GM21367 (cell line): Measurements from ENCODE around the gene ARID1B.
"Not testable (repeated sequence)": the region's sequence is repeated elsewhere in the genome, so short reads cannot be mapped to it uniquely, and the experiment has no call there.

Experiments used
- ATAC-seq: cut with Tn5 transposase; IDR thresholded peaks from one replicate; pipeline ENCODE4 v1.9.1; 2021; ENCODE audit not compliant: unreplicated experiment

ARID1B gene

DNA sequence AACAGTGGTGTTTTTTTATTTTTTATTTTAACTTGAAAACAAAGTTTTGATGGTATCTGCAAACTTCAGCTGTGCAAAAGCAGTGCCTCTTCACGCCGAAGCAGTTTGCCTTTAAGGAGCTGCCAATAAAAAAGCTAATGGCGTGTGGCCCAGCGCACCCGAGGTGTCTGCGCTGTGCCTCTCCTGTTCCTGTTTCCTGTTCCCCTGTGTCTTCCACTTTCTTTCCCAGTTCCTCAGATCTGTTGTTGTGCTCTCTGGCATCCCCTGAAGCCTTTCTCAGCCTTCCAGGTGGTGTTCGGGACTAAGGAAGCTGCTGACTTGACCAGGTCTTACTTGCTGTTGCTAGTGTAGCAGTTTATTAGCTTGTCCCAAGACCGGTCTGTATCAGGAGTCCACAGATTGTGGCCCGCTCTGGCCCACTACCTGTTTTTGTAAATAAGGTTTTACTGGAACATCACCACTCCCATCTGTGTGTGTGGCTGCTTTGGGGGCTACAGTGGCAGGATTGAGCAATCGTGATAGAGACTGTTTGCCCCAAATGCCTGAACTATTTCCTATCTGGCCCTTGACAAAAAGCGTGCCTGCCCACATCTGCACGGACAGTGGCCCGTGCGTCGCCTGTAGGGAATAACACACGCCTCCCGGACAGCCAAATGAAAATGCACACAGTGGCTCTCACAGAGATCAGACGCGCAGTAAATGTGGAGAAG is 367.8 kb downstream of the ARID1B start:
- ATAC-seq, result no peak

DNA sequence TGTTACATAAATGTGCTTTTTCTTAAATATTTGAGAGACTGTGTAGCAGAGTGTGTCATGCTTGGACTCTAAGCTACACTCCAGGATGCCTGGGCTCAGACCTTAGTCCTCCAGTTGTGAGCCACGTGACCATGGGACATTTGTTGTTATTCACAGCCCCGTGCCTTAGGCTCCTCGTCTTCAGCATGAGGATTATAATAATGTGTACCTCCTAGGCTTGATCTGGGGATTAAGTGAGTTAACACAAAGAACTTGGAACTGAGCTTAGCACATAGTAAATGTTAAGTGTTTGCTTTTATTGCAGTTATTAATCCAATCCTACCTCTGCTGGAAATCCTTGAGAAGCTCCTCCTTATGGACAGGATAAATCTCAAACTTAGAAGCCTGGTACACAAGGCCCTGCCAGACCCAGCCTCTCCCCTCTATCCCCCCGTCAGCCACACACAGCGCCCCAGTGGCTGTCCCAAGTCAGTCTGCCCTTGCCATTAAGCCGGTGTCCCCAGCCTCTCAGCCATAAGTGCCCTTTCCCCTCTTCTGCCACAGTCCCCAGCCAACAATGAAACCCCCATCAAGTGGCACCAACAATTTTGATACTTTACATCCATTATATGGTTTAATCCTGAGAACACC is 368.6 kb downstream of the ARID1B start:
- ATAC-seq, result no peak

DNA sequence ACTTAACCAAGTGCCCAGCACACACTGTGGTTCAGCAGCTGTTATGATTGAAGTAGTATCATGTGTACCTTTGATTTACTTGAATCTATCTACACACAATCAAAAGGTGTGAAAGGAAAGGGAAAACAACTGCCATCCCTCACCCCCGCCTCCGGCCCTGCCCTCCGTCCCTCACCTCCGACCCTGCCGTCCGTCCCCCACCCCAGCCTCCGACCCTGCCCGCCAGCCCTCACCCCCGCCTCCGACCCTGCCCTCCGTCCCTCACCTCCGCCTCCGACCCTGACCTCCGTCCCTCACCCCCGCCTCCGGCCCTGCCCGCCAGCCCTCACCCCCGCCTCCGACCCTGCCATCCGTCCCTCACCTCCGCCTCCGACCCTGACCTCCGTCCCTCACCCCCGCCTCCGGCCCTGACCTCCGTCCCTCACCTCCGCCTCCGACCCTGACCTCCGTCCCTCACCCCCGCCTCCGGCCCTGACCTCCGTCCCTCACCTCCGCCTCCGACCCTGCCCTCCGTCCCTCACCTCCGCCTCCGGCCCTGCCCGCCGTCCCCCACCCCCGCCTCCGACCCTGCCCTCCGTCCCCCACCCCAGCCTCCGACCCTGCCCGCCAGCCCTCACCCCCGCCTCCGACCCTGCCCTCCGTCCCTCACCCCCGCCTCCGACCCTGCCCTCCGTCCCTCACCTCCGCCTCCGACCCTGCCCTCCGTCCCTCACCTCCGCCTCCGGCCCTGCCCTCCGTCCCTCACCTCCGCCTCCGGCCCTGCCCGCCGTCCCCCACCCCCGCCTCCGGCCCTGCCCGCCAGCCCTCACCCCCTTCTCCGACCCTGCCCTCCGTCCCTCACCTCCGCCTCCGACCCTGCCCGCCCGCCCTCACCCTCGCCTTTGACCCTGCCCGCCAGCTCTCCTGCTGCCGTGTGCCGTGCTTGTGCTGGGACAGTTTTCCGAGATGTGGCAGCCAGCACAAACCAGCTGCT is 370.2 kb downstream of the ARID1B start:
- ATAC-seq, result not testable (repeated sequence)

DNA sequence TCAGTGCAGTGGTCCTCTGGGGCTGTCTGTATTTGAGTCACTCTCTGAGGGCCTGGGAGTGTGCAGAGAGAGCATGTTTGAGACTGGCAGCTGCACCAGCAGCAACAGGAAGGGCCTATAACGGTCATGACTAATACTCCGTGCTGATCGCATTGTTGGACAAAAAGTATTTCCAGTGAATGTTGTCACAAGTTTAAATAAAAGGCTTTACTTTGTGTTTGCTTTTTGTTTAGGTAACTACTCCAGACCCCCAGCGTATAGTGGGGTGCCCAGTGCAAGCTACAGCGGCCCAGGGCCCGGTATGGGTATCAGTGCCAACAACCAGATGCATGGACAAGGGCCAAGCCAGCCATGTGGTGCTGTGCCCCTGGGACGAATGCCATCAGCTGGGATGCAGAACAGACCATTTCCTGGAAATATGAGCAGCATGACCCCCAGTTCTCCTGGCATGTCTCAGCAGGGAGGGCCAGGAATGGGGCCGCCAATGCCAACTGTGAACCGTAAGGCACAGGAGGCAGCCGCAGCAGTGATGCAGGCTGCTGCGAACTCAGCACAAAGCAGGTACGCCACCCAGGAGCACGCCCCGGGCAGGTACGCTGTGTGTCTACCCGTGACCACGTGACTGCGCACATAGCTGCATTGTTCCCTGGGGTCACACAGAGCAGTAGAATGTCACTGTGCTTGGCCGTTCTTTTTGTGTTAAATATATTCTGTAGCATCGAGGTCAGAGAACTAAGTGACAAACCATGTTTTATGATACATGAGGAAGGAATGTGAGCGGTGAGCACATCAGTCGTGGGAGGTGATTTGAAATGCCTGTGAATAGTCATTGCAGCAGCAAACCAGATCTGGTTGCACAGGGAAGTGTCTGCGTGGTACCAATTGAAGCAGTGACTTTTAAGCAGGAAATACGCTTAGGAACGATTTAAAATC is 371.5 kb downstream of the ARID1B start:
- no peak for ATAC-seq

DNA sequence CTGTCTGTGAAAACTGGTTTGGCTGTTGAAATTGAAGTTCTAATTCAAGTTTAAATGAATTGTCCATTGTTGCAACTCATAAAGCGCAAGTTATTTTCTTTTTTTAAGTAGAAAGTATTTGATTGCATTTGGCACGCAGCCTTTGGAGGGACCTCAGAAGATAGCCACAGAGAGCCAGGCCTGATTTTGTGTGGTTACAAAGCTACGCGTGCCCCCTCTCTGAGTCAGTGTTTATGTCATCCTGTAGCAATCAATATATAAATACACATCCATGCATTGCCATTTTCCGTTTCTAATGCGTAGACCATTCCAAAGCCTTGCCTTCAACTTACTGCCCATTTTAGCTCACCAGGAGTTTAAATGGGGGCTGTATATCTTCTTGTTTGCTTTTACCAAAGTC is 372.9 kb downstream of the ARID1B start:
- no peak for ATAC-seq

DNA sequence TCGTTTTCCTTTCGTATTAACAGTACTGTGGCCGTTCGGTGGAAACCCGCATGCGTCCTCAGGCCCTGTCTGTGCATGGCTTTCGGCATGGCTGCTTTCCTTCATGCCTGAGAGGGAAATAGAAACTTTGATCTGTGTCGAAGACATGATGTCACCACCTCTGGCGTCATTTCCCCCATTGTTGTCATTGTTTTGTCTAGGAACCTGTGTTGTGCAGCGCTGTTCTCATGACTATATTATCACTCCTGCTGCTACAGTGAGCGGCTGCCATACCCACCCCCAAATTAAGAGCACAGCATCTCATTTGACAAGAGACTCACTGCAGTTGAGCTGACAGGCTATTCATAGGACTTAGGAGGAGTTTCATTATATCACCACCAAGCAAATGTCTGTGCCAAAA is 373.9 kb downstream of the ARID1B start:
- no peak for ATAC-seq

DNA sequence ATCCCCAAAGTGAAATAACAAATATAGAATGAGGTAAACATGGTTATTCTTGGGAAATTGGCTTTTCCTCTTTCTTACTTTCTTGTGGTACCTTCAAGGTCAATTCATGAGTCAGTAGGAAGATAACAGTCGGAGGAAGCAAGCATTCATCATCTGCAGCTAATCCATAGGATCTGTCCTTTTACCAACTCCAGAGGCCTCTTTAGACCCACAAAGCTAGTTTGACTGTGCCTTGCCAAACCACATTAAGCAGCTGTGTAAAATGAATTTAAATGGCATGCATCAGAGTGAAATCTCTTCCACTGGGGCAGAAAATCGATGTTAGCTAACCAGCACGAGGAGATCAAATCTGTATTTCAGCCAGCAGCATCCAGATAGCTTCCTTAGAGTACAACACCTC is 374.8 kb downstream of the ARID1B start:
- ATAC-seq, result no peak

DNA sequence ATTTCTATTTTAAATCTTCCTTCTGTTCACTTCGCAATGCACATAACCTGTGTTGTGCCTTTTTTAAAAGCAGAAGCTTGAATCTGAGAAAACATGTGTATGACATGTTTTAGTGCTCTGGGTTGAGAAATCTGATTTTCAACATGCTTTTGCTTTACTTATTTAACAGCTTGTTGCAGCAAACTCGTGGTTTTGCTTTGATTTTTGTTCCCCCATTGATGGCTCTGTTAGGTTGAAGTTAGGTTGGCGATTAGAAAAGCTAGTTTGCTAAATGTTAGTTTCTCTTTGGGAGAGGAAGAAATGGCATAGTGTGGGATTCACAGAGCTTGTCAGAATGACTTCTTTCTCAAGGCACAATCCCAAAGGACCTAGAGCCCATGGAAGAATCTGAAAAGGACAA is 375.4 kb downstream of the ARID1B start:
- no peak for ATAC-seq

DNA sequence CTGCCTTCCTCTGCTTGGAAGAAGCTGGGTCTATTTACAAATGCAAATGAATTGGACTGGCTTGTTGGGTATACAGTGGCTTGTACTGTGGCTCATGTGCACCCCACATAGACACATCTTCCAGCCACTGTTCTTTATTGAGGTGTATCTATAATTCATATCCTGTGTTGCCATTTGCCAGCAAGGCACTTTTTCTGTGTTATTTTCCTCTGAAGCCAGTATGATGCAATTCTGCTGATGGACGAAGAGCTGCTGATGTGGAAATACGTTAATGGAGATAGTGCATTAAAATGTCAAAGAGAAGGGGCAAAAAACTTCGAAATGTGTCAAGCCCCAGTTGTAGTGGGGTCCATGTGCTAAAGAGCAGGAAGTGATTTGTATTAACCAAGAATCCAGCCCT is 378.6 kb downstream of the ARID1B start:
- no peak for ATAC-seq

DNA sequence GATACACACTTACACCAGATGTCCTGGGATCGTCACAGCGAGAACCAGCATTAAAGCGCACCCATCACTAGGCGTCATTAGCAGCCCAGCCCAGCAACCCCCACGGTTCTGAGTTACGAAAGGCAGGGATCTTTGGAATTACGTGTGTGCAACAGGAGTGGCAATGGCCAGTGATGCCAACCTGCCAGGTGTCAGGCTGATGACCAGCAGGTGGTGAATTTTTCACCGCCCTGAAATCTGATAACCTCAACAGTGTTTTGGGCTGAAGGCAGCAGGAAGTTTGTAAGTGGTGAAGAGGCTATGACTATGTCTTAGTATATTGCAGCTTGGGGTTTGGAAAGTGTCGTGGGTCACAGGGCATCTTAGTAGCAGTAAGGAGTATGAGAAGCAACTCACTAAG is 380.1 kb downstream of the ARID1B start:
- ATAC-seq, result no peak

DNA sequence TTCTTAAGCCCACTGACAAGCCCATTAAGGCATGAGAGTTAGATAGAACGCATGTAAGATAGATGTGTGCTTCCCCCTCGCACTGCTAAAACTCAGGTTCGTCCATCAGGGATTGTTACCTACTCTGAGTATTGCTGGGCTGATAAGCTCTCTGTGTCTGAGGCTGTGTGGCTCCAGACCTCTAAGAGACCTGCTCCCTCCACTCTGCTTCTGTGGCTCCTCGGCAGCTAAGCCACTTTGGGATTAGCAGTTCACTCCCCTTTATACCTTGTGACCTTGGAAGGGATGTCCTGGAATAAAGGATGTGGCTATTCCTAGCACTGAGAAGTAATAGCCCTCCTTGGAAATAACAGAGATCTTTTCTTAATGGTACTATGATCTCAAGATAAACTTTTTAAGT is 381.3 kb downstream of the ARID1B start:
- ATAC-seq, result no peak

DNA sequence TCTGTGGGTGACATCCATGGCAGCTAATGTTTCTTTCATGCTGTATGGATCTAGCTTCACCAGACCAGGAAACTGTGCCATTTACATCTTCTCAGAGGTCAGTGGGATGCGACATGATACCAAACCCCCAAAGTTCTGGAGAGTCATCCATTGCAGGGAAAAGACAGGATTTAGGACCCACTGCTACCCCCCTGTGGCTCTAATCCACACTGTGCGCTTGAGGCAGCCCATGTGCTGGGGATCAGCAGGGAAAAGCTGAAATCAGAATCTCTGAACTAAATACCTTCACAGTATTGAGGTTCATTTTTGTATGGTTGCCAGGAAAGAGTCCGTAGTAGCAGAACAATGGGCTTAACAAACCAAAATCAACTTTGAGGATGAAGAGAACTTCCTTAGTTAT is 381.7 kb downstream of the ARID1B start:
- ATAC-seq, result no peak

DNA sequence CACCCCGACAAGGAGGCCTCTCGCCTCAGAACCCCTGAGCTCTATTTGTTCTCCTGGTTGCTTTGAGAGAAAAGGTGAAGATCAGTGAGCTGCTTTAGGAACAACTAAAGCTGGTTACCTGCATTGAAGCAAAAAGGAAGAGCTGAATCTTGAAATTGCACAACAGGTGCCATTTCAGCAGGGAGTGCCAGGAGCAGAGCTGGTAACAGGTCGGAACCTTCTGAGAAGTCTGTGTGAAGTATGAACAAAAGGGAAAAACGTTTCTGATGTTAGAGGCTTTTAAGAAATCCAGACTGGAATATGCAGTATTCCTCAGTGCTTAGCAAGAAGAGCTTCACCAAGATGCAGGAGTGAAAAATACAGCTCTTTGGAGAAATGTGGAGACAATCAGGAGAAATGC is 382.2 kb downstream of the ARID1B start:
- no peak for ATAC-seq

DNA sequence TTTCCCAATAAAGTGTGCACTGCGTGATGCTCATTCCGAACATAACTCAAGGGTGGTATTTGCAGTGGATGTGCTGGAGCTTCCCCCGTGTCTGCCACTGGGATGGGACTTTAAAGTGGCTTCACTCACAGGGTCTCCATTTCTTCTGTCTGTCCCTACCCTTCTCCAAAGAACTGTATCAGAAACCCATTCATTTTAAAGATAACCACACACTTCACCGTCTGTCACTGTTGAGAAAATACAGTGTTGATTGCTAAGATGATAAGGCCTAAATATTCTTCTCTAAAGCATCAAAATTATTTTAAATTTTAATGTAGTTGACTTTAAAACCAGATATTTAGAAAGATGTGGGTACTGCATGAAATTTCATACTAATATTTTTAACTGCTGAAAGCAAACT is 384.7 kb downstream of the ARID1B start:
- no peak for ATAC-seq

DNA sequence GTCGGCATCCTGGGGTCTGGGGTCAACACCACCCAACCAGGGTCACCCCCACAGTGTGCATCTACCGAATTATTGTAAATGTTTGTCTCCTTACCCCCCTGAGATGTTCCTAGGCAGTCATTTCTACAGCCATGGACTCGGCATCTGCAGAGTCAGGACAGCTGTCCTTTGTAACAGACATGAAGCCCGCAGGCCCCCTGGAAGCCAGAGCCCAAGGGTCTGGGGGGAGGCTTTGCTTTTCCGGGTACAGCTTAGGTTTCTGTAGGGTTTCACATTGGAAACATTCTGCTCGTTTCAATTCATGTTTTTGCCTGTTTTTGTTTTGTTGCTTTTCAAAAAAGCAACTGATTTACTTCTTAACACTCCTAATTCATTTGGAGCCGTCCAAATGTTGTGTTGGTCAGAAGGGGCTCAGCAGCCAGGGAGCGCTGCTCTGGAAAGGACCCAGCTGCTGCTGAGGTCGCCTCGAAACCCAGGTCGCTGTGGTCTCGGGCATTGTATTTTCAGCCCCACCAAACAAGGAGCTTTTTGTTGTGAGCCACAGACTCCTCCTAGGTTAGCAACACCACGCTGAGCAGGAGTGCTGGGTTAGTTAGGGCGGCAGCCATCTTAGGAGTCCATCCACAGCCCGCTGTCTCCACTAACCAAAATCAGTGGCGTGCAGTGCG is 385.7 kb downstream of the ARID1B start:
- ATAC-seq, result no peak

DNA sequence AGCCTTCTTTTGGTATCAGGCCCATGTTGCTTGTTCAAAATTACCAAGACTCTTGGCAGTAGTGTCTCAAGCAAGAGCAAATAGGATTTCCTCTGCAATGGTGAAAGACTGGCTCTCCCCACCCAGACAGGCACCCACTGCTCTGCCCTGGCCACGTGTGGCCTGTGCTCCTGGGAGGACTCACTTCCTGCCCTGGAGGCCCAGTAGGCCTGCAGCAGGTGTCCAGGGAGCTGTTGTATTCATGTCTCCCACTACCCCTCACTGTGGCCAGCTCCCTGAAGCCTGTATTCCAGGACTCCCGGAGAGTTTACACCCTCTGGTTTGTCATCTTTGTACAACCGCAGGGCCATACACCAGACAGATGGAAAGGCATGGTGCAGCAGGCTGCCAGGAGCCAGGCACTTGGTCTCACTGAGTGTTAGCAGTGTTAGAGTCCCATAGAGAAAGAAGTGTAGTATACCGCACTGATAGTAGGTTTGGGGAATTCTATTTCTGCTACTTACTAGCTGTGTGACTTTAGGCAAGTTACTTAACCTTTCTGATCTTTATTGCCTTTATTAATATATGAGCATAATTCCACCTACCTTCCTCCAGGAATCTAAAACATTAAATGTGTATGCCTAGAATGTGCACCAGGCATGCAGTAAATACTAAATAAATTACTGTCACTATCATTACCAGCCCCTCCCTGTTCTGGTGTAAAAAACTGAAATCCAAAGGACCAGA is 386.4 kb downstream of the ARID1B start:
- no peak for ATAC-seq

DNA sequence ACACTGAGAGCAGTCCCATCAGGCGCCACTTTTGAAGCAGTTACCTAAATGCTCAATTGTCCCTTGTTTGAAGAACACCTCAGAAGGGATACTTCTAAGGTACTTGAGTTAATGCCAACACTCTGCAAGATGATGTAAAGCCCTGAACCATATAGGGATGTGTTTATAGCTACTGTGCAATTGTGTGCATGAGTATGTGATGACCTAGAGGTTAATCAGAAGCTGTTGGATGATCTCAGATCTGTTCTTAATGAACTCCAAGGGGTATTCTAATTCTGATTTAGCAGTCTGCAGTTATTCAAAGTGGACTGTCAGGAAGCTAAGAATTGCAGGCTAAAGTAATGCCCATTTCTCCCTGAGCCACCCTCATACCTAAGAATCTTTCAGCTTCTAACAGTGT is 387.8 kb downstream of the ARID1B start:
- no peak for ATAC-seq

DNA sequence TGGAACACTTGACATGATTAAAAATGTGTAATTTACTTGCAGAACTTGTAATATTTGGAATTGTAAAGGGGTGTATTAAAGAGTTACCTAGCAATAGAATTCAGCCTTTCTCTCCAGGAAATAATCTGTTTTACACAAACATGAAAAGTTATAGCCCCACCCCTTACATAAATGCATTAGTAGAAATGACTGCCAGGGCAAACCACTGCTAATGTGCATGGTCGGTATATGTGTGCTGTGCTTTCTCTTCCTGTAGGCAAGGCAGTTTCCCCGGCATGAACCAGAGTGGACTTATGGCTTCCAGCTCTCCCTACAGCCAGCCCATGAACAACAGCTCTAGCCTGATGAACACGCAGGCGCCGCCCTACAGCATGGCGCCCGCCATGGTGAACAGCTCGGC is 389.6 kb downstream of the ARID1B start:
- ATAC-seq, result no peak

DNA sequence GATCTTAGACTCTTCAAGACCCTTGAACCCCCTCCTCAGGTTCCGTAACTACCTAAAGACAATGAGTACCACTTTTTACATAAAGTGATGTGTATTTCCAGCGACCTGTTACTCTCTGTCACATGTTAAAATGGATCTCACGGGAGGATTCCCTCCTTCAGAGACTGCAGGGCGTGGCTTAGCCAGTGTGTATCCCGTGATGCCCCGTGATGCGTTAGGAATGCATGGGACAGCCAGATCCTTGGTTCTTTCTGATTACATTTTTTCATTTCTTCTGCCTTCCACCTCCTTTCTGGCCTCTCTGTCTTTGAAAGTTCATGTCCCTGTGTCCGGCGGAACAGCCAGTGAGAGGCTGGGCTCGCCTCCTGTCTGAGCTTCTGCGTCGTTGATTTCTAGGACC is 390.7 kb downstream of the ARID1B start:
- ATAC-seq, result no peak

DNA sequence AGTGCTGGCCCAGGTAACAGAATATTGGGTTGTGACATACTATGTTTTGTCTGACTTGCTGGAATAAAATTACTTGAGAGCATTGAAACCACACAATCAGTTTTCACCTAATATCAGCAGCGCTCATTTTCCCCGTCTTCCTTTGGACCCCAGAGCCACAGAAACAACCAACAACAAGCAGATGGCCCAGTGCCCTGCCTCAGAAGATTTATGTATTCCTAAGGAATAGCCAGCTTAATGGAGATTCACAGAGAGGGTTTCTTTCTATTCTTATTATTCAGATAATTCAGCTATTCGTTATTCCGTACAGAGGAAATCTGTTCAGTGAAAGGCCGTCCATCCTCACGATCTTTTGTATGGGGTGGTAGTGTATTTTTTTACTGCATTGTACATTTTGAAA is 391.3 kb downstream of the ARID1B start:
- no peak for ATAC-seq
